ENCODE data around the gene EFCAB12.

DNA sequence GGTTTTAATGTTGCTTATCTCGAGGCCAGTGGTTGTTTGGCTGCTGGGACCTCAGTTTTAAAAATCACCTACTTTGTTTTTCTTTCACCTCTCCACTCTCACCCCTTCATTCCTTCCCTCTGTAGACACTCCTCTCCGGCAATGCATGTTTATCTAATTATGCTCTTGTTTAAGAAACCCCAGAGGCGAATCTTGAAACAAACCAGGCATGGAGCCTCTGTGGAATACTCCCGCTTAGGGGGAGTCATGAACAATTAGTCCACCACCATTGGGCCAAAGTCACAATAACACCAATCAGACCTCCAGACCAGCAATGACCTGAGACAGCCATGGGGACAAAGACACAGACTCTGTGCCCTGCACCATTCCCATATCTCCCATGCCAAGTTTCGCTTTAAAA is 53.3 kb downstream of the EFCAB12 start:
- TF ChIP-seq, protein P1, sequence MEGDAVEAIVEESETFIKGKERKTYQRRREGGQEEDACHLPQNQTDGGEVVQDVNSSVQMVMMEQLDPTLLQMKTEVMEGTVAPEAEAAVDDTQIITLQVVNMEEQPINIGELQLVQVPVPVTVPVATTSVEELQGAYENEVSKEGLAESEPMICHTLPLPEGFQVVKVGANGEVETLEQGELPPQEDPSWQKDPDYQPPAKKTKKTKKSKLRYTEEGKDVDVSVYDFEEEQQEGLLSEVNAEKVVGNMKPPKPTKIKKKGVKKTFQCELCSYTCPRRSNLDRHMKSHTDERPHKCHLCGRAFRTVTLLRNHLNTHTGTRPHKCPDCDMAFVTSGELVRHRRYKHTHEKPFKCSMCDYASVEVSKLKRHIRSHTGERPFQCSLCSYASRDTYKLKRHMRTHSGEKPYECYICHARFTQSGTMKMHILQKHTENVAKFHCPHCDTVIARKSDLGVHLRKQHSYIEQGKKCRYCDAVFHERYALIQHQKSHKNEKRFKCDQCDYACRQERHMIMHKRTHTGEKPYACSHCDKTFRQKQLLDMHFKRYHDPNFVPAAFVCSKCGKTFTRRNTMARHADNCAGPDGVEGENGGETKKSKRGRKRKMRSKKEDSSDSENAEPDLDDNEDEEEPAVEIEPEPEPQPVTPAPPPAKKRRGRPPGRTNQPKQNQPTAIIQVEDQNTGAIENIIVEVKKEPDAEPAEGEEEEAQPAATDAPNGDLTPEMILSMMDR (conservative IDR thresholded peaks at IDR 0.05), result no peak
- no peak for TF ChIP-seq EZH2 (IDR thresholded peaks at IDR 0.05; ENCODE audit: low read depth)
